GM19238 (cell line): ENCODE data around the gene NECTIN2.
"Not testable (repeated sequence)": the region's sequence is repeated elsewhere in the genome, so short reads cannot be mapped to it uniquely, and the experiment has no call there.

Source experiments
- DNase-seq: peaks from one replicate; pipeline ENCODE4 v3.0.0; 2011; ENCODE audit warnings: low spot score; ENCODE audit not compliant: insufficient read length

Gene NECTIN2

GRCh38 chr19:44905437-44906160 is 59.5 kb downstream of the NECTIN2 start, which contains the start of gene APOE:
Gene APOE (plus strand): TSS chr19:44905796. CDS start chr19:44906625, 829 bp downstream.
- no peak for DNase-seq

GRCh38 chr19:44907613-44908012 is 61.5 kb downstream of the NECTIN2 start:
- DNase-seq: no peak

GRCh38 chr19:44908074-44908835 is 62.2 kb downstream of the NECTIN2 start:
- DNase-seq: no peak

- DNase-seq: no peak
Measured at GRCh38 chr19:44908836-44909261, 62.8 kb downstream of the NECTIN2 start.

GRCh38 chr19:44909775-44910174 is 63.7 kb downstream of the NECTIN2 start:
- no peak for DNase-seq

GRCh38 chr19:44911896-44912295 is 65.8 kb downstream of the NECTIN2 start:
- DNase-seq: not testable (repeated sequence)

GRCh38 chr19:44912854-44913253 is 66.8 kb downstream of the NECTIN2 start:
- no peak for DNase-seq

GRCh38 chr19:44913512-44914432 is 67.7 kb downstream of the NECTIN2 start:
- DNase-seq: not testable (repeated sequence)

GRCh38 chr19:44914433-44915206 is 68.5 kb downstream of the NECTIN2 start, which contains the start of gene APOC1:
Gene APOC1 (plus strand): TSS chr19:44914608. CDS start chr19:44914892, 284 bp downstream.
- DNase-seq: peak; percentile 98

- DNase-seq: no peak
Measured at GRCh38 chr19:44924243-44924725, 78.2 kb downstream of the NECTIN2 start.

- no peak for DNase-seq
Measured at GRCh38 chr19:44925114-44925891, 79.2 kb downstream of the NECTIN2 start.

GRCh38 chr19:44926245-44927077 is 80.4 kb downstream of the NECTIN2 start:
- not testable (repeated sequence) for DNase-seq

- no peak for DNase-seq
Measured at GRCh38 chr19:44927746-44928145, 81.6 kb downstream of the NECTIN2 start.

- DNase-seq: no peak
Measured at GRCh38 chr19:44930088-44930487, 84.0 kb downstream of the NECTIN2 start.

GRCh38 chr19:44931541-44931940 is 85.4 kb downstream of the NECTIN2 start:
- DNase-seq: no peak
